Measurements from ENCODE around the gene CNPPD1.

Gene CNPPD1

DNA sequence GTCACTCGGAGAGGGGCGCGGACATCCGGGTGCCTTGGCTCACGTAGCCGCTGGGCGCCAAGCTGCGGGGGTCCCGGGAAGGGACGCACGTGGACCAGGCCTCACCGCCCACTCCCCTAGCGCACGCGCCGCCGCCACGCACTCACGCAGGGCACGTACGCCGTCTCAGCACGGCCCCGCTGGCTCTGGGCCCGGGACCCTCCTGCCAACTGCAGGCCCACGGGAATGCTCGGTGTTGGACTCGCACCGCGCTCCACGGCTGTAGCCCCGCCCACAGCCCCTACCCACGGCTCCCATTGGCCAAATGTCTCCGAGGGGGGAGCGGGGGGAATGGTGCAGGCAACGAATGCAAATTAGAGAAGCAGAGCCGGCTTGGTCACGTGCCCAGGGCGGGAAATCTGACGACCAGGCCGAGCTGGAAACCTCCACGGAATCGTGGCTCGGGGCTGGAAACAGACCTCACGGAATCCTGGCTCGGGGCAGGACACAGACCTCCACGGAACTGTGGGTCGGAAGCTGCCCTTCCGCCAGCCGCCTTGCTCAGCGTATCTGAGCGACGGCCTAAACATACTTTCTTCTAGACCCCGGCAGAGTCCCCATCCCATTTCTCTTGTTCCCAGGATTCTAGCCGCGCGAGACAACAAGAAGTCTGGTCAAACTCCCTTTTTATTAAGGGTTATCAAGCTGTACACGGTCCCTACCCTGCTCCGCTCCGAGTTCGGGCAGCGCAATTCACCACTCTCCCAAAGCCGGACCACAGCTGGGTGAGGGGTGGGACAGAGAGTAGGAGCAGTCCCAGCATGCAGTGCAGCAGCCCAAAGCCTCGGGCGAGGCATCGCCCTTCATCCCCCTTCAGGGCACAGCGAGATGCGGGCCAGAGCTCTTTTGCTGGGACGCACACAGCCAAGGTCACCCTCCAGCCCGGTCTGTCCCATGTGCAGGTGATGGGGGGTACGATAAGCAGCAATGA lies 42.3 kb upstream of the CNPPD1 start, which contains the start of gene ABCB6:
Gene ABCB6, minus strand, starts transcription at position 227 of the 970 bp plus-strand sequence. CDS start 285 bp downstream, outside the sequence.
- TF ChIP-seq, protein P1, sequence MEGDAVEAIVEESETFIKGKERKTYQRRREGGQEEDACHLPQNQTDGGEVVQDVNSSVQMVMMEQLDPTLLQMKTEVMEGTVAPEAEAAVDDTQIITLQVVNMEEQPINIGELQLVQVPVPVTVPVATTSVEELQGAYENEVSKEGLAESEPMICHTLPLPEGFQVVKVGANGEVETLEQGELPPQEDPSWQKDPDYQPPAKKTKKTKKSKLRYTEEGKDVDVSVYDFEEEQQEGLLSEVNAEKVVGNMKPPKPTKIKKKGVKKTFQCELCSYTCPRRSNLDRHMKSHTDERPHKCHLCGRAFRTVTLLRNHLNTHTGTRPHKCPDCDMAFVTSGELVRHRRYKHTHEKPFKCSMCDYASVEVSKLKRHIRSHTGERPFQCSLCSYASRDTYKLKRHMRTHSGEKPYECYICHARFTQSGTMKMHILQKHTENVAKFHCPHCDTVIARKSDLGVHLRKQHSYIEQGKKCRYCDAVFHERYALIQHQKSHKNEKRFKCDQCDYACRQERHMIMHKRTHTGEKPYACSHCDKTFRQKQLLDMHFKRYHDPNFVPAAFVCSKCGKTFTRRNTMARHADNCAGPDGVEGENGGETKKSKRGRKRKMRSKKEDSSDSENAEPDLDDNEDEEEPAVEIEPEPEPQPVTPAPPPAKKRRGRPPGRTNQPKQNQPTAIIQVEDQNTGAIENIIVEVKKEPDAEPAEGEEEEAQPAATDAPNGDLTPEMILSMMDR (IDR thresholded peaks at IDR 0.05; ENCODE audit: low read length, missing control alignments) = no peak
- H3K4me3 ChIP-seq (replicated peaks; ENCODE audit: low read depth, low read length) = peak within 1 kb of the TSS; percentile 63
- peak; percentile 96 for DNase-seq (ENCODE audit: low read depth)

DNA sequence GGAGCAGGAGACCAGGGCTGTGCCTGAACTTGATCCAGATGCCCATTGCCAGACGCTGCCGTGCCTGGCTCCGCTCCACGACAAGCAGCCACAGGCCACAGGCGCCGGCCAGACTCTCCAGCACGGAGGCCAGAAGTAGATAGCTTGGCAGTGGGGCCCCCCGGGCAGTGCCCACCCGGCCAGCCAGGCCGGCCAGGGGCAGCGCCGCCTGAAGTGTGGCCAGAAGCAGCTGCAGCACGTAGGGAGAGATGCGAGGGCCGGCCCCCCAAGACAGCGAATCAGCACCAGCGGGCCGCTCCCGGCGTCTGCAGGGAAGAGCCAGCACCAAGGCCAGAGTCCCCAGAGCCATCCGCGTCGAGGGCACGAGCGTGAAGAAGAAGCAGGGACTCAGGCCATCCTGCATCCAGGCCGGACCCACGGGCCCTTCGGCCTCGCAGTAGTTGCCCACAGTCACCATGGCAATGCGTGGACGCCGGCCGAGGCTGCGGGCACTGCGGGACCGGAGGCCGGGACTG lies 41.5 kb upstream of the CNPPD1 start:
- peak; percentile 75 for DNase-seq (ENCODE audit: low read depth)
- peak overlapping the region; percentile 63 for H3K4me3 ChIP-seq (replicated peaks; ENCODE audit: low read depth, low read length)
- TF ChIP-seq, protein P1 (IDR thresholded peaks at IDR 0.05; ENCODE audit: low read length, missing control alignments) = no peak

DNA sequence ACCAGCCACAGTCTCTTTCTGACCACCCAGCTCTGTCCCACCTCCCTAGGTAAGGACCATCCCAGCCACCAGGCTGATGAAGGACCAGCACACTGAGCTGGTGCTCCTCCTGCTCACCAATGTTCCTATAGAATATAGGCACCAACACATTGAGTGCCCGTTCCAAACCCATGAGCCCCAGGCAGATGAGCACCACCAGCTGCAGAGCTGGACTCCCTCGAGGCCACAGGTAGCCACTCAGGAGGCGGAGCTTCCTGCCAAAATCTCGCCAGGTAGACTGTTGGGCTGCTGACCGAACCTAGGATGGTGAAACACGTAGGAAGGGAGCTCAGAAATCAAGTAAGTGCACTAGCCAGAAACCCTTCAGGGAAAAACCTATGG lies 39.8 kb upstream of the CNPPD1 start:
- no peak overlapping the region for H3K4me3 ChIP-seq (replicated peaks; ENCODE audit: low read depth, low read length)
- no peak for DNase-seq (ENCODE audit: low read depth)
- TF ChIP-seq, protein P1 (IDR thresholded peaks at IDR 0.05; ENCODE audit: low read length, missing control alignments) = no peak

DNA sequence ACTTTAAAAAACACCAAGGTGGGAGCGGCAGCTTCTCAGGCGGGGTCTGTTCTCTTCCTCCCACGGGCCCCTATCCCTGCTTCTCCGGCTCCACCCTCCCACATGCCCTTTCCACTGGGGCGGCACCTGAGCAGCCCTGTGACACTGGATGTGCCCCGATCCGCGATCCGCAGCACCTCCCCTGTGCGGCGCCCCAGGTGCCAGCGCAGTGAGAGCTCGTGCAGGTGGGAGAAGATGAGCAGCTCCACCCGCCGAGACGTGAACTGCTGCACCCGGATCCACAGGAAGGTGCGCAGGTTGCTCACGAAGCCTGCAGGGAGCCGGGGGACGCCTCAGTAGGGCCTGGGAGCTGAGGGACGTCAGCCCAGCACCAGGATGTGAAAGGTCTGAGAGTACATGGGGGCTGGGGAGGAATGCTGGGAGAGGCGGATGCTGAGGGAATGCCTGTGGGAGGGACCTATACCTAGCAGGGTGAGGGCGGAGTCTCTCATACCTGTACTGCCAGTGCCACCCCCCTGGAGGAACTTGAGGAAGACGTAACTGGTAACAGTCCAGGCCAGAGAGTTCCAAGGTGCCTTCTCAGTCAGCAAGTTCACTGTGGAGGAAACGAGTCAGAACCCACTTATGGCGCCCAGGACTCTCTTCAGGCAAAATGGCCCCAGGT lies 39.3 kb upstream of the CNPPD1 start:
- TF ChIP-seq, protein P1 (IDR thresholded peaks at IDR 0.05; ENCODE audit: low read length, missing control alignments) = no peak
- no peak for DNase-seq (ENCODE audit: low read depth)
- no peak overlapping the region for H3K4me3 ChIP-seq (replicated peaks; ENCODE audit: low read depth, low read length)

DNA sequence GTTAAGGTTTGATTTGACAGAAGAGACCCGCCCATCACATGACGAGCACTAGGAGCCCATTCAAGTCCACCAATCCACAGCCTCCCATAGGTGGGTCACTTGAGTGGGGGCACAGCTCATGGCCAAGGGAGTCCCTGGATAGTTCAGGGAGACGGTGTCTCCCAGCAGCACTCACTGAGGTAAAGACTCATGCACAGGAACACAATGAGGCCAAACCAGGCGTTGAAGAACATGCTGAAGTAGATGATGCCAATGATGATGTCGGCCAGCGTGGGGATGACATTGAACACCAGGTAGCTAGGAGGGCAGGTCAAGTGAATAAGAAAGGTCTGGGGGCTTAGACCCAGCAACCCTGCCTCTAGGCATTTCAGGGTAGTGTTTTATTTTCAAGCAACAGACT lies 38.1 kb upstream of the CNPPD1 start:
- TF ChIP-seq, protein P1 (IDR thresholded peaks at IDR 0.05; ENCODE audit: low read length, missing control alignments) = no peak
- no peak for DNase-seq (ENCODE audit: low read depth)
- no peak overlapping the region for H3K4me3 ChIP-seq (replicated peaks; ENCODE audit: low read depth, low read length)

DNA sequence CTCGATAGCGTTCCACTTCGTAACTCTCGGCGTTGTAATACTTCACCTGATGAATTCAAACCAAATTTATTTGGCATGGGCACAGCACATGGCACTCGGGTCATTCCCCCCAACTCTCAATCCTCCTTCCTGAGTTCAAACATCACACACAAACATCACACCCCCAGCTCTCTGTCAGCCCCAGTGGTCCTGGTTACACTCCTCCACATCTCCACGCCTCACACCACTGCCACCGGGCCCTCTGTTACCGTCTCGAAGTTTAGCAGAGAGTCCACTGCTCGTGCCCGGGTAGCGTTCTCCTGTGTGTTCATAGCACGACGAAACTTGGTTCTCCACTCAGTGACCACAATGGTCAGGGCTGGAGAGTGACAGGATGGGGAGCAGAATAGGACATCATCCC lies 37.4 kb upstream of the CNPPD1 start:
- no peak overlapping the region for H3K4me3 ChIP-seq (replicated peaks; ENCODE audit: low read depth, low read length)
- DNase-seq (ENCODE audit: low read depth) = no peak
- TF ChIP-seq, protein P1 (IDR thresholded peaks at IDR 0.05; ENCODE audit: low read length, missing control alignments) = no peak
